Mucosa of descending colon (tissue), 3 donors: ENCODE measurements around the gene FBXO31. TPM values are rescaled to one million over a fixed set of nuclear protein-coding genes. Genes with fewer than 3 reads are reported as not detected.

Source experiments
- ATAC-seq: fragments of 200-7000 bp; cut with Tn5 transposase; one replicate; pipeline ENCODE4 v1.9.1; 2020; ENCODE audit warnings: mild to moderate bottlenecking, moderate library complexity
- DNase-seq, 3 donors: peaks; one replicate each; pipeline ENCODE4 v3.0.0-alpha.2; 2020
- H3K36me3 ChIP-seq: fragments of 200-600 bp; one replicate; pipeline ENCODE4 v1.8.0; 2021; ENCODE audit warnings: low read depth, mild to moderate bottlenecking
- H3K4me1 ChIP-seq: fragments of 200-600 bp; one replicate; pipeline ENCODE4 v1.8.0; 2021; ENCODE audit warnings: low read depth, mild to moderate bottlenecking
- H3K4me3 ChIP-seq: fragments of 200-600 bp; one replicate; pipeline ENCODE4 v1.8.0; 2021; ENCODE audit warnings: mild to moderate bottlenecking
- H3K9me3 ChIP-seq: fragments of 200-600 bp; one replicate; pipeline ENCODE4 v1.8.0; 2021; ENCODE audit warnings: mild to moderate bottlenecking
- intact Hi-C, 2 donors: fragments of 100-400 bp; cut with DNase I in 1 of 2; cut with micrococcal nuclease in 1 of 2; formaldehyde crosslinking; loops; one replicate each; pipeline versions ENCODE4 v1.11.0 to v1.11.1; 2022; cut with DNase I, micrococcal nuclease
- total RNA-seq, 3 donors: library from RNA; stranded (reverse); fragmentation: NEBNext Ultra II Directional in 2 of 3; extraction: Animal tissue kit (Norgen Biotek cat#: 25700) in 2 of 3; gene quantifications; one replicate each; pipeline versions ENCODE4 v1.2.1 to v1.2.4, GENCODE V29; 2021 to 2023
- TF ChIP-seq, protein P1 (sequence below): fragments of 200-600 bp; IDR thresholded peaks from one replicate; pipeline ENCODE4 v1.8.0; 2022; ENCODE audit warnings: antibody characterized with exemption, mild to moderate bottlenecking
- donor health status: DM: no; HTN: no; CAD: no; lungs with moderate emphysema.
- donor health status: DM: no; HTN: no; CAD: no.
- donor health status: DM: no; HTN: yes; CAD: no.

Gene FBXO31
- total RNA-seq, 3 donors from 2014 or later: 54.2 to 104 (median 63.9) TPM

DNA sequence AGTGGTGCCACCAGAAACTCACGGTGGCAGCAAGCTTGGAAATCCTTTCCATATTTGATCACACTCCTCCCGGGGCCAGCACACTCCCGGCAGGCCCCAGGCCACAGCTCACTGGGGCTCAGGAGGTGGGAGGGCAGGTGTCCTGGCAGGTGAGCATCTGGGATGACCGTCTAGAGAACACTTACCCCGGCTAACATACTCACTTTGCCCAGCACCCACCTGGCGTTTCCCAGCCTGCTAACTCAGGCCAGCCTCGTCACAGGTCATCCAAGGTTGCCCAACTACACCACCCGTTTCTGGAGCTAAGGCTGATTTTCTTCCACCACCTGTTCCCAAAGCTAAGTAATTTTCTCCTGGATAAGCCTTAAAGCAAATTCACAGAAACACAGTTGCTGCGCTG lies 24.9 kb downstream of the FBXO31 start:
- TF ChIP-seq, protein P1, sequence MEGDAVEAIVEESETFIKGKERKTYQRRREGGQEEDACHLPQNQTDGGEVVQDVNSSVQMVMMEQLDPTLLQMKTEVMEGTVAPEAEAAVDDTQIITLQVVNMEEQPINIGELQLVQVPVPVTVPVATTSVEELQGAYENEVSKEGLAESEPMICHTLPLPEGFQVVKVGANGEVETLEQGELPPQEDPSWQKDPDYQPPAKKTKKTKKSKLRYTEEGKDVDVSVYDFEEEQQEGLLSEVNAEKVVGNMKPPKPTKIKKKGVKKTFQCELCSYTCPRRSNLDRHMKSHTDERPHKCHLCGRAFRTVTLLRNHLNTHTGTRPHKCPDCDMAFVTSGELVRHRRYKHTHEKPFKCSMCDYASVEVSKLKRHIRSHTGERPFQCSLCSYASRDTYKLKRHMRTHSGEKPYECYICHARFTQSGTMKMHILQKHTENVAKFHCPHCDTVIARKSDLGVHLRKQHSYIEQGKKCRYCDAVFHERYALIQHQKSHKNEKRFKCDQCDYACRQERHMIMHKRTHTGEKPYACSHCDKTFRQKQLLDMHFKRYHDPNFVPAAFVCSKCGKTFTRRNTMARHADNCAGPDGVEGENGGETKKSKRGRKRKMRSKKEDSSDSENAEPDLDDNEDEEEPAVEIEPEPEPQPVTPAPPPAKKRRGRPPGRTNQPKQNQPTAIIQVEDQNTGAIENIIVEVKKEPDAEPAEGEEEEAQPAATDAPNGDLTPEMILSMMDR: no peak
- DNase-seq: peak in 1 of 3 donors; percentile 20
- Histone ChIP-seq H3K4me1 (peaks cover under 1% of the 10 kb centered on the region), H3K9me3 (no peaks in the 10 kb centered on the region), H3K36me3 (no peaks in the 10 kb centered on the region), H3K4me3 (no peak overlapping the region)
- intact Hi-C loops: no loop called here
- no peak for ATAC-seq

DNA sequence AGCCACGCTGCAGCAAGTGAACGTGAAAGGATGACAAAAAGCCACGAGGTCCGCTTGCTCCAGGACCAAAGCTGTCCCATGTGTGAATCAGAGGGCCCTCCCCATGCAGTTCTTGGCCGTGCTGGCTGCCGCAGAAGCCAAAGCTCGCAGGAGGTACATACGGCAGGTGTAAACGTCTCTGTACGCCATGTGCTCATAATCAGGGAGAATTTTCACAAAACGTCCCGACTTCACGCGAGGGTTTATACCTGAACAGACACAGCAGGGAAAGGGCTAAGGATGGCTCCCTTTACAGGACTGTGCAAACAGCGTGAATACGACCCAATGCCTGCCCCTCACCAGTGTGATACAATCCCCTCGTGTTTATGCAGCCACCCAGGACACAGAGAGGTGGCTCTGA lies 25.3 kb downstream of the FBXO31 start:
- intact Hi-C loops: no loop called here
- H3K4me3 ChIP-seq: no peak overlapping the region
- DNase-seq (peak in 1 of 3 donors; percentile 24), ATAC-seq (no peak)
- H3K4me1 ChIP-seq: no peaks in the 10 kb centered on the region
- no peaks in the 10 kb centered on the region for H3K9me3 ChIP-seq
- TF ChIP-seq, protein P1: no peak
- H3K36me3 ChIP-seq: no peaks in the 10 kb centered on the region

DNA sequence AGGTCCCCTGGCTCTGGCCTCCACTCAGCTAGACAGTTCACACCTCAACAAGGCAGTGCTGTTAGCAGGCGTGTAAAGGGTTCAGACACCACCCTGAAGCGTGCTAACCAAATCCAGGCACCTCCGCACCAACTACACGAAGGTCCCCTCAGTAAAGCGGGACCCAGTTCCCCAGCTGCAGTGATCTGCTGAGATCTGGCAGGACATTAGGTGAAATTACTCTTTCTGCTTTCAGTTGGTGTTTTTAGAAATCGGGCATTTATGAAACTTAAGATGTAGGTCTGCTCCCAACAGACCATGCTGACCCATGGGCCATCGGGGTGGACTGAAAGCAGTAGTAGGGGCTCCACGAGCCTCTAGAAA lies 27.1 kb downstream of the FBXO31 start:
- H3K36me3 ChIP-seq: no peaks in the 10 kb centered on the region
- no peak for ATAC-seq
- no peaks in the 10 kb centered on the region for H3K9me3 ChIP-seq
- intact Hi-C loops: no loop called here
- no peak for DNase-seq
- H3K4me3 ChIP-seq: no peak overlapping the region
- TF ChIP-seq, protein P1: no peak
- H3K4me1 ChIP-seq: no peaks in the 10 kb centered on the region

DNA sequence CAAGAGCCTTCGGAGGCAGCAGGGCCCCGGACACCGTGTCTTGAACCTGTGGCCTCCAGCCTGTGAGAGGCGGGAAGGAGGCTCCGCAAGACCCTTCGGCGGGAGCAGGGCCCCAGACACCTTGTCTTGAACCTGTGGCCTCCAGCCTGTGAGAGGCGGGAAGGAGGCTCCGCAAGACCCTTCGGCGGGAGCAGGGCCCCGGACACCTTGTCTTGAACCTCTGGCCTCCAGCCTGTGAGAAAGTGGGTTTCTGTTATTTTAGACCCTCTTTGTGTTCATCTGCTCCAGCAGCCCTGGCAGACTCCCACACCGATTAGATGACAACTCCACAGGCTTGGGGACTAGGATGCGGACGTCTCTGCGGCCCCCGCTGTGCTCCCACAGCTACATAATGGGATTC lies 30.0 kb downstream of the FBXO31 start:
- H3K36me3 ChIP-seq: no peaks in the 10 kb centered on the region
- H3K9me3 ChIP-seq: no peaks in the 10 kb centered on the region

DNA sequence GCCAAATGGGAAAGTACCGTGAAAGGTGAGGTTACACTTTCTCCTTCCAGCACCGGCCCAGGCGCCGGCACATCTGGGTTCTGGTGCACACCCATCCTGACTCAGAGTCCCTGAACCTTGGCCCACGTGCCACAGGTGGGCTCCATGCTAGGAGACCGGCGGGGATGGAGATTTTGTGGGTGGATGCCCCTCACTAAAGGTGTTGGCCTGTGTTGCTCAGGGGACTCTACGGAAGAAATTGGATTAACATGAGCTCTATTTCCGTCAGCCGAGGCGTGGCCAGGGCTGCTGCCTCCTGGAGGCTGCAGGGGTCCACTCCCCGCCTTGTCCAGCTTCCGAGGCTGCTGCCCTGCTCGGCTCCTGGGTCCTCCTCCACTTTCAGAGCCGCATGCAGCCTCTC lies 30.8 kb downstream of the FBXO31 start:
- H3K4me1 ChIP-seq: no peaks in the 10 kb centered on the region
- no peak overlapping the region for H3K4me3 ChIP-seq
- intact Hi-C loops: no loop called here
- no peaks in the 10 kb centered on the region for H3K9me3 ChIP-seq
- DNase-seq (no peak), ATAC-seq (no peak)
- no peaks in the 10 kb centered on the region for H3K36me3 ChIP-seq
- TF ChIP-seq, protein P1: no peak

More for the DNA sequence above, 30.0 kb downstream of the FBXO31 start:
- ATAC-seq (no peak), DNase-seq (no peak)
- H3K4me1 ChIP-seq: no peaks in the 10 kb centered on the region
- intact Hi-C loops: no loop called here
- H3K4me3 ChIP-seq: no peak overlapping the region
- TF ChIP-seq, protein P1: no peak

DNA sequence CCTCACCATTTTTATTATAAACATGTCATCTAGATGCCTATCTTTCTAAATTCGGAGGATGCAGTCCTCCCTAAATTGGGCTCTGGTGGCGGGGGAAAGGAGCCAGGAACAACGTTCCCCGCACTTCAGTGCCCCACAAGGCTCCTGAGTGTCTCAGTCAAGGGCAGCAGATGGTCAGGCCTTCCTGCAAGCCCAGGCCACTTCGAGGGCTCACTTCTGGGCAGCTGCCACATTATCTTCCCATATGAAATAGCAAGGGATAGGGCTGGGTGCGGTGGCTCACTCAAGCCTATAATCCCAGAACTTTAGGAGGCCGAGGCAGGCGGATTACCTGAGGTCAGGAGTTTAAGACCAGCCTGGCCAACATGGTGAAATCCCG lies 32.3 kb downstream of the FBXO31 start:
- no peaks in the 10 kb centered on the region for H3K36me3 ChIP-seq
- H3K4me3 ChIP-seq: no peak overlapping the region
- no peaks in the 10 kb centered on the region for H3K9me3 ChIP-seq
- TF ChIP-seq, protein P1: no peak
- H3K4me1 ChIP-seq: no peaks in the 10 kb centered on the region
- DNase-seq: peak in 1 of 3 donors; percentile 35
- intact Hi-C loops: no loop called here
- ATAC-seq: no peak
